GM21367 (cell line): Measurements from ENCODE around the gene ARHGEF17.

Source experiments
- ATAC-seq: cut with Tn5 transposase; IDR thresholded peaks from one replicate; pipeline ENCODE4 v1.9.1; 2021; ENCODE audit not compliant: unreplicated experiment

Gene ARHGEF17

DNA sequence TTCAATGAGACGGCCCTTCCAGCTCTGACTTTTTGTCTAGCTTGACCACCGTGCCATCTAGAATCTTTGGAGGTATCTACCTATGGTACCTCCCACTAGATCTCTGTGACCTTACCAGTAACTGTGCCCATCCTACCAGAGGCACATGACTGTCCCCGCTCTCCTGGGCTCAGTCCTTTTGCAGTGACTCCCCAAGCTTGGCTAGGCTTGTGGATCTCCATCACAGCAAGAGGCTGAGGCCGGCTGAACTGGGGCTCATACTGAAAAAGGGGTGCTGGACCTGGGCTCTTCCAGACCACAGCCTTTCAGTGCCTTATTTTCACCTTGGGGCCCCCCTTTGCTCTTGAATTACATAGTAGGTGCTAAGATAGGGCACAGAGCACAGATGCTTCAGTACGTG, 95.5 kb downstream of the ARHGEF17 start:
- no peak for ATAC-seq

DNA sequence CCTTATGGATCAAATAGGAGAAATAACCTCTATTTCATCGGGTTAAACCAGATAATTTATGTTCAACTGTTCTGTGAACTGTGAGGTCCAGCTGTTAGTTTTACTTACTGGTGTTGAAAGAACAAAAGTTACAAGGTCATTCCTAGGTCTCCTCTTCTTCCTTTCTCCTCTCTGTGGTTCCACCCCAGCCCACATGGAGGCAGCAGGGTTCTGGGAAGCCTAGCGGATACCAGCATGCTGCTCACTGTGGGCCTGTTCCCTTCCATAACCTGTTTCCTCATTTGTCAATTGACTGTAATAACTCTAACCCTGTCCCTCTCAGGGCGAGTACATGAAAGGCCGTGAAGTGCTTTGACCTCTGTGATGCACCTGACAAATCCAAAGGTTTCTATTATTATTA, 96.0 kb downstream of the ARHGEF17 start:
- no peak for ATAC-seq

DNA sequence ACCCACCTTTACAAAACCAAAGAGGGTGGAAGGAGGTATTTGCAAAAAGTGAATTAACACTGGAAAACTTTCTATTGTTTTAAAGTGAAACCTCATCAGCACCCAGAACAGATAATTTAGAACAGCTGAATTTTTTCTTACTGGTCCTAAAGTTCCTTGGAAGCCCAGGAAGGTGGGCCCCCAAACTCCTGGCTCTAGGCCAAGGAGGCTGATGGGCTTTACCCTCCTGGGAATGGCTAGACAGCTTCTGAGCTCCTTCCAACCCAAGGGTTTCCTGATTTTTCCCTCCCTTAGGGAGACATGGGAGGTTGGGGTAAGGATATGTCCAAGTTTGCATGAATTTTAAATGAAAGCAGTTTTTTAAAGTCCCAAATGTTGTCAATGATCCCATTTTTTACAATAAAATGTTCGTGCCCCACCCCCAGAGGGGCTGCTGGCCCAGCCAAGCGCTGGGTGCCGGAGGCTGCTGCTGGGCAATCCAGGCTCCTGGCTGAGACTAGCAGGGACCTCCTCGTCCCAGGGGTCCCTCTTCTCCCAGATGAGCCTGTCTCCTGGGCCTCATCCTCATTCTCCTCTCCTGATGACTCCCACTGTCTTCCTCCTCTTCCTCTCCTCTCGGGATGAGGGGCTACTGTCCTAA, 96.5 kb downstream of the ARHGEF17 start:
- no peak for ATAC-seq

DNA sequence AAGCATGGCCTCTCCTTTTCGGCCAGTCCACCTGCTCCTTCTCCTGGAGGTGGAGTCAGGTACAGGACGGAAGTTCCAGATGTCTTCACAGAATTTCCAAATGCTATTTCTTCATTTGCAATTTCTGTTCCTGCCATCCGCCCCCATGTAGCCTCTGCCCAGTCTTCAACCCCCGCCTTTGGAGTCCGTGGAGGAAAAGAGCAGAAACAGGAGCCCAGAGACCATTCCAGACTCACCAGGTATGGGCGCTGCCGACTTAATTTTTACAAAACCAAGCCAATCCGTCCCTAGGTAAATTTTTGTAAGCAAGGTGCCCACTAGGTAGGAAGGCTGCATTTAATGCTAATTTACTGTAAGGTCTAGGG, 97.1 kb downstream of the ARHGEF17 start:
- no peak for ATAC-seq

DNA sequence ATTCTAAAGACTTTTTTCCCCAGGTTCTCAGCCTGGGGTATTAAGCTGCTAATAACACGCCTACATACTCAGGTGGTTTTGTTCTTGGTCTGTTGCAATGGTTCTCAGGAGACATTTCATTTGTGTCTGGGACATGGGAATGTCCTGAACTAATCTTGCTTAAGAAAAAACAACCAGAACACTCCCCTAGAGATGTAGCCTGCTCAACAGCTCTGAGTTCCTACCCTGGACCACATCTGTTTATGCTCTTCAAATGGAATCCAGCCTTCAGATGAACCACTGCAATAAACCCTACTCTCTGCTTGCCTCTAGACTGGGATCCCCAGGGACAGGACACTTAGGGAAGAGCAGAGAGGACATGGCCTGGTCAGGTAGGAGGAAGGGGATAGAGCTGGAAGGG, 98.1 kb downstream of the ARHGEF17 start:
- ATAC-seq = no peak

DNA sequence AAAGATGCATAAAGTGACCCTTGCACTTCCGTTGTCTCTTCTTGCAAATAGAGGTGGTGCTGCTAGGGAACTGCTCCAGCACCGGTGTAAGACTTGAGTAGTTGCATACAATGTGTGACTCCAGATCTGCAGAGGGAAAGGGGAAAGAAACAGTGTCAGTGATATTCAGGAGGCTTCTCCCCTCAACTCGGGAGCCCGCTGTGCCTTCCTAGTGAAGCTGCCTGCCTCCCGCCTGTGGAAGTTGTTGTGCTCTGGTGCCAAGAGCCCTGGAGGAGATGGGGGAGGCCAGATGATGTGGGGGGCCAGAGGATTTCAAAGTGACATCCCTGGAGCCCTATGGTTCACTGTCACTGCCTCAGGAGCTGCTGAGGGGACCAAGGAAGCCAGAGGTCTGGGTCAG, 98.5 kb downstream of the ARHGEF17 start:
- ATAC-seq = no peak

DNA sequence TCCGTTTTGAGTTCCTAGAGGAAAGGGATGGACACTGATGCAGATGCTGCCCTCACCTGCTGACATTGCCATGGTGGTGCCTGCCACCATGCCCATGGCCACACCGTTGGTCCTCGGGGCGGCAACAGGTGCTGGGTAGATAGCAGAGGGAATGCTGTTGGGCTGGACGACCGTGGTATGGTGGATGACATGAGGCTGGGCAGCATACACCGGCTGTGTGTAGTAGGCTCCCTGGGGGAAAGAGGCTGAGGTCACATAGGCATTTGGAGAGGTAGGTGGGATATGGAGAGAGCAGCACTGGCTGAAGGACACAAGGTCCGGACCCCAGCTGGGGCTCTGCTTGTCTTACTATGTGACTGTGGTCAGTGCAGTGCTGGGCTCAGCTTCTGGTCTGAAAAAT, 101.4 kb downstream of the ARHGEF17 start:
- no peak for ATAC-seq

DNA sequence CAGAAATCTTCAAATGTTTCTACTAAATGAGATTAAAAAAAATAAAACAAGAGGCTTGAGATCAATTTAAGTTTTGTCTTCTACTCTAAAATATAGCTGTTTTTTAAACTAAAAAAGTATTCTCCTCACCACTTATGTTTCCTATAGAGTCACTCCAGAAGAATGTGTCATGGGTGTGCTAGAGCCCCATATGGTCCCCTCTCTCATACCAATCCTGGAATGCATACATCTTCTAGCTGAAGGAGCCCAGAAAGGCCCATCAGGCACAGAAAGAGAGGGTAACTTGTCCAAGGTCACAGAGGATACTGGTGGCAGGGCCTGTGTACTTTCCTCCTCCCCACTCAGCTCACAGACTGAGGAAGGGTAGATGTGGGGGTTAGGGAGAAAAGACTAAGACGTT, 102.6 kb downstream of the ARHGEF17 start:
- no peak for ATAC-seq

DNA sequence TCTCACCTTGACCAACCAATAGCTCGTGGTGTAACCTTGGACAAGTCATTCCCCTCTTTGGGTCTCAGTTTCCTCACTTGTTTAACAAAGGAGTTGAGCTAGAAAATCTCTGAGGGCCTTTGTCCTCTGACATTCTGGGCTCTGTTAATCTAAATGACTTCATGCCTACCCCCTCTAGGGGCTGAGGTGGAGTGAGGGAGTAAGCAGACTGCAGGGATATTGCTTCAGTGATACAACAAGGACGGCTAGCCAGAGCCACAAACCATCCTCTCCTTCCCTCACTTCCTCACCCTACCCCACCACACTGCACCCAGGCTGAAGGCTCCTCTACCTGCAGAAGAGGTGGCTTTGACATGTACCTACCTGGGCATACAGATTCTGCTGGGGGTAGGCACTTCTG, 103.0 kb downstream of the ARHGEF17 start:
- ATAC-seq = no peak

DNA sequence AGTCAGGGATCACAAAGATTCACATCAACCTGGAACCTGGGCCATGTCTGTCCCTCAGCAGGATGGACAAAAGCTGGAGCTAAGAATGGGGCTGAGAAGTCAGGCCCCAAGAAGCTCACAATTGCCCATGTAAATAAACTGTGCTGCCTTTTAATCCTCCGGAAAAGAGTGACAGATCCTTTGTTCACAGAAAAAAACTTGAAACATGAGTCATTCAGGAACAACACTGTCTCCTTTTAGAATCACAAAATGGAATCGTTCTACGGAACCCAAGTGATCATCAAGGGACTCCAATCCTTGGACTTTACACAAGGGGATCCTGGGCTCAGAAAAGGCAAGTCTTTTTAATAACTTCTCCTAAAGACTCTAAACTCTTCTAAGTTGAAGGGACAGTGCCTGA, 104.2 kb downstream of the ARHGEF17 start:
- no peak for ATAC-seq

DNA sequence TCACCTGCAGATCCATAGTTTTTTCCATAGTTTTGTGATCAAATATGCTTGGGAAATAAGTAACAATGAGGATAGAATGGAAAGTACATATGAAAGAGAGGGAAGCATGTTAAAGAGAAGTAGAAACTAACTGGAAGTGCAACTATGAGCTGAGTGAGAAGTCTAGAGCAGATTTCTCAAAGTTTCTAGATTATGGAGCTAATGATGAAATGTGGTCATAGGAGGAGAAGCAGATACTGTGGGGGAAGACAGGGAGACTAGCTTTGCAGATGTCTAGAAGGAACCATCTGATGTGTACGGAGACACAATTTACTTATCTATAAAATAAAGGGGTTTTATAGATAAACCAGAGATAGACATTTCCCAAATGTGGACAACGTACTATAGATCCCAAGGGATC, 105.2 kb downstream of the ARHGEF17 start:
- no peak for ATAC-seq

DNA sequence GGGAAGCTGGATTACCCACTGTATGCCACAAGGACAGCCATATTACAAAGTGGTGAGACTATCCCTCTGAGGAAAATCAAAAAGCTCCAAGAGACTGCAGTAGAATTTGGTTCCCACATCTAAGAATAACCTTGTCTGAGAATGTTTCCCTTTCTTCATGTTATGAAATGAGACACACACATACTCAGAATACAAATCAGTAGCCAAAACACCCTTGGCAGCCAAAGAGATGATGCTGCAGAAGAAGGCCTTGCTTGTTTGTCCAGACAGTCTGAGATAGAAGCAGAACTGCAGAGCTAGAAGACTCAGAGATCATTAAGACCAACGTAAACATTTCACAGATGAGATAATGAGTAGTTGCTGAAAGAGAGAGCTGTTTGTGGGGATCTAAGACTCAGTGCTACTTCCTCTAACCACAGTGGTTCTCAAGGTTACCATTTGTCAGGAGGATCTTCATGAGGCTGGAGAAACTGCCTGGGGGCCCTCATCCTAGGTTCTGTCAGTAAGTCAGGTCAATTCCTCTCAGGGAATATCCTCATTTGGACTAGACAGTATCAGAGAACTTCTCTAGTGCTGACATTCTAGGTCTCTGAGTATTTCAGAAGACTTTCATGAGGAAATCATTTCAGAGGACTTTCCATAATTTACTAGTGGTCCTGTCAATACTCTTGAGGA, 107.0 kb downstream of the ARHGEF17 start:
- no peak for ATAC-seq

DNA sequence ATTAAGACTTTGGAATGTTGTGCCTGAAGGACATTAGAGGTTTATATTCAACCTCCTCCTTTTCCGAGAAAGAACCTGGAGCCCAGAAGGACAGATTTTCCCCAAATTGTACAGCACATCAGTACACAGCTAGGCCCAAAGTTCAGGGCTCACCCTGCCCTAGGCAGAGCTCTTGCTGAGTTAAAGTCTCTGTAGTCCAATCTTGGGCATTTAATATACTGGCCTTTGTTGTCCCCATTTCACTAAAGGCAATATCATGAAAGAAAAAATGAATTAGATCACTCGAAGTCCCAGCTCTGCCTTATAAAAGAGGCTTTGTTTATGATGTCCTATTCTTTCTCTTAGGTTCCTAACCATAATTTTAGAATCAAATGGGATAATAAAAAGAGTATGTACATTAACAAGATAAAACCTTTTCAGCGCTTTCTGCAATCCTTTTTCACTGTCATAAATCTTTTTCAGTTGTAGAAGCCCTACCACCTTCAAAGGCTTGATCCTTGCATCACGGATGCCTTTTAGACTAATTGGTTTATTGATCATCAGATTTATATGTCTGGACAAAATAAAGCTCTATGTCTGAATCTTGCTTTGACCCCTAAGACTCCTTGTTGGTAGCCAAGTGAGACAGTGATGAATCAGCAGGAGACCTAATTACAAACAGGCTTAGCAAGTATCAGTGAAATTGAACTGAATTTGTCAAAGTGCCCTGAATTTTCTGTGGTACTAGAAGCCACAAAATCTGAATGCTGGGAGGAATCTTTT, 108.0 kb downstream of the ARHGEF17 start:
- no peak for ATAC-seq

DNA sequence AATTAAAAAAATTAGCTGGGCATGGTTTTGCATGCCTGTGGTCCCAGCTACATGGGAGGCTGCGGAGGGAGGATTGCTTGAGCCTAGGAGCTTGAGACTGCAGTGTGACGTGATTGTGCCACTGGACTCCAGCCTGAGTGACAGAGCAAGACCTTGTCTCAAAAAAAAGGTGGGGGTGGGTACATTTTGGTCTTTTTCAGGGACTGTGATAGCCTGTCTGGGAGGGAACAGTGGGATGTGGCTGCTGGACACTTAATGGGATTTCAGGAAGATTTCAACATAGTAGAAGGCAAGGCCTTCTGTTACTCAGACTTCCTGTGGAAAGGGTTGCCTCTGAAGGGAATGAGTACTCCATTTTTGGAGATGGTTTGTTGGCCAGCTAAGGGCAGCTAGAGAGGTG, 108.7 kb downstream of the ARHGEF17 start:
- no peak for ATAC-seq
